Esophagus muscularis mucosa (tissue), 4 donors: Measurements from ENCODE around the gene BHLHE41. TPM values are rescaled to one million over a fixed set of nuclear protein-coding genes. Genes with fewer than 3 reads are reported as not detected.

Experiments used
- DNase-seq: peaks from one replicate; pipeline ENCODE4 v3.0.0-alpha.2; 2017; ENCODE audit errors: extremely low spot score
- H3K27ac ChIP-seq, 4 donors: fragments of 200-600 bp; sonication (generic); replicated peaks in 1 of 4; 1 replicate in 3 of 4; 2 replicates in 1 of 4; pipeline ENCODE4 v1.5.1; 2016 to 2019; ENCODE audit warnings: mild to moderate bottlenecking in 1 of 4
- H3K27me3 ChIP-seq, 4 donors: fragments of 200-600 bp; sonication (generic); one replicate each; pipeline versions ENCODE4 v1.5.1 to v1.6.0; 2016 to 2019
- H3K36me3 ChIP-seq, 4 donors: fragments of 200-600 bp; sonication (generic); one replicate each; pipeline ENCODE4 v1.5.1; 2016 to 2019
- H3K4me1 ChIP-seq, 4 donors: fragments of 200-600 bp; sonication (generic); one replicate each; pipeline ENCODE4 v1.5.1; 2016 to 2019
- H3K4me3 ChIP-seq, 4 donors: fragments of 200-600 bp; sonication (generic); 1 replicate in 2 of 4; 2 replicates in 2 of 4; pipeline ENCODE4 v1.5.1; 2016 to 2019; ENCODE audit warnings: mild to moderate bottlenecking in 4 of 4, moderate library complexity in 1 of 4
- H3K9me3 ChIP-seq, 4 donors: fragments of 200-600 bp; sonication (generic); 1 replicate in 3 of 4; 2 replicates in 1 of 4; pipeline ENCODE4 v1.5.1; 2016 to 2019
- EP300 ChIP-seq: sonication (generic); formaldehyde crosslinking; IDR thresholded peaks from one replicate; pipeline ENCODE4 v1.6.1; 2017; ENCODE audit warnings: antibody characterized with exemption
- POLR2A ChIP-seq: fragments of 450-650 bp; IDR thresholded peaks from one replicate; pipeline ENCODE4 v1.6.1; 2017; ENCODE audit warnings: antibody characterized with exemption, moderate library complexity, mild to moderate bottlenecking, low read depth
- POLR2AphosphoS5 ChIP-seq, 2 donors: sonication (generic); formaldehyde crosslinking; IDR thresholded peaks; one replicate each; pipeline ENCODE4 v1.6.1; 2017; ENCODE audit warnings: antibody characterized with exemption in 2 of 2
- WGBS: methylation state at CpG from one replicate; pipeline ENCODE4 v1.1.5; 2018; 5-methylcytosine and 5-hydroxymethylcytosine counted together
- intact Hi-C: fragments of 100-400 bp; cut with DNase I; formaldehyde crosslinking; loops from one replicate; pipeline ENCODE4 v1.15.1; 2023
- total RNA-seq, 4 donors: library from RNA; depleted of rRNA; stranded (reverse); fragments of >200 nt; gene quantifications; one replicate each; pipeline versions ENCODE4 v1.1.0 to v1.2.1, GENCODE V29; 2016
- TF ChIP-seq, protein P1 (sequence below), 3 experiments: fragments of 200-600 bp in 2 of 3; fragments of 450-650 bp in 1 of 3; sonication (generic) in 2 of 3; IDR thresholded peaks; one replicate each; pipeline ENCODE4 v1.5.1; 2017 to 2019; ENCODE audit warnings: antibody characterized with exemption in 3 of 3, mild to moderate bottlenecking in 2 of 3, moderate library complexity in 1 of 3

The BHLHE41 gene
- total RNA-seq, 4 donors from 2014 or later: 6.3 to 20.0 (median 14.8) TPM

DNA sequence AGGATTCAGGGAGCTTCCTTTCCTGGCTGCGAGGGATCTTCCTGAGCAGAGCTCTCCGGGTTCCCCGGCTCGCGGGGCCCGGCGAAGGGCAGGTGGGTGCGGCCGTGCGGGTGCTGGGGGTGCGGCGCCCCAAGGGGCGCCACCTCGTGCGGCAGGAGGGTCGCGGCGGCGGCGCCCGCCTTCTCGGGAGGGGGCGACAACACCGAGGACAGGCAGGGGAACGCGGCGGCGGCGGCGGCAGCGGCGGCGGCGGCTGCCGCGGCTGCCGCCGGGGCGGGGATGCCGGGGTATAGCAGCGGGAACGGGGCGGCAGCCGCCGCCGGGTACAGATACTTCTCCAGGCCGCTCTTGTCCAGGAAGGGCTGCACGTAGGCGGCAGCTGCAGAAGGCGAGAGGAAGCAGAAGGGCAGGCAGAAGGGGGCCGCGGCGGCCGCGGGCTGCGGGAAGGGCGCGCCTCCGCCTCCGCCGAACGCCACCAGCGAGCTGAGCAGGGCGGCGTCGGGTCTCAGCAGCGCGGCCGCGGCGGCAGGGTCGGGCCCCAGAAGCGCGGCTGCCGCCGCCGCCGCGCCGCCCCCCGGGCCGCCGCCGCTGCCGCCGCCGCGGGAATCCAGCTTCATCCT lies 2.7 kb downstream of the BHLHE41 start:
- DNase-seq: peak; percentile 86
- WGBS: 1% methylated on average over 10 of the region's 88 CpGs
- Histone ChIP-seq H3K4me3 (peak overlapping the region; percentile 69 to 75 (median 72)), H3K36me3 (no peaks in the 10 kb centered on the region), H3K9me3 (no peaks in the 10 kb centered on the region), H3K27ac (peak overlapping the region; percentile 96 to 97 (median 97)), H3K4me1 (peaks cover 26 to 70% (median 60%) of the 10 kb centered on the region in 4 donors), H3K27me3 (no peaks in the 10 kb centered on the region)
- intact Hi-C loops: loop anchor here (5.0 to 10.0 kb wide), 3 partner anchors 75 to 153 kb away; partner anchors contain the start of gene SSPN
- TF ChIP-seq, protein P1, sequence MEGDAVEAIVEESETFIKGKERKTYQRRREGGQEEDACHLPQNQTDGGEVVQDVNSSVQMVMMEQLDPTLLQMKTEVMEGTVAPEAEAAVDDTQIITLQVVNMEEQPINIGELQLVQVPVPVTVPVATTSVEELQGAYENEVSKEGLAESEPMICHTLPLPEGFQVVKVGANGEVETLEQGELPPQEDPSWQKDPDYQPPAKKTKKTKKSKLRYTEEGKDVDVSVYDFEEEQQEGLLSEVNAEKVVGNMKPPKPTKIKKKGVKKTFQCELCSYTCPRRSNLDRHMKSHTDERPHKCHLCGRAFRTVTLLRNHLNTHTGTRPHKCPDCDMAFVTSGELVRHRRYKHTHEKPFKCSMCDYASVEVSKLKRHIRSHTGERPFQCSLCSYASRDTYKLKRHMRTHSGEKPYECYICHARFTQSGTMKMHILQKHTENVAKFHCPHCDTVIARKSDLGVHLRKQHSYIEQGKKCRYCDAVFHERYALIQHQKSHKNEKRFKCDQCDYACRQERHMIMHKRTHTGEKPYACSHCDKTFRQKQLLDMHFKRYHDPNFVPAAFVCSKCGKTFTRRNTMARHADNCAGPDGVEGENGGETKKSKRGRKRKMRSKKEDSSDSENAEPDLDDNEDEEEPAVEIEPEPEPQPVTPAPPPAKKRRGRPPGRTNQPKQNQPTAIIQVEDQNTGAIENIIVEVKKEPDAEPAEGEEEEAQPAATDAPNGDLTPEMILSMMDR (IDR thresholded peaks at IDR 0.05): peak in 1 of 3 experiments; percentile 19
- TF ChIP-seq POLR2A (no peak), EP300 (no peak)

DNA sequence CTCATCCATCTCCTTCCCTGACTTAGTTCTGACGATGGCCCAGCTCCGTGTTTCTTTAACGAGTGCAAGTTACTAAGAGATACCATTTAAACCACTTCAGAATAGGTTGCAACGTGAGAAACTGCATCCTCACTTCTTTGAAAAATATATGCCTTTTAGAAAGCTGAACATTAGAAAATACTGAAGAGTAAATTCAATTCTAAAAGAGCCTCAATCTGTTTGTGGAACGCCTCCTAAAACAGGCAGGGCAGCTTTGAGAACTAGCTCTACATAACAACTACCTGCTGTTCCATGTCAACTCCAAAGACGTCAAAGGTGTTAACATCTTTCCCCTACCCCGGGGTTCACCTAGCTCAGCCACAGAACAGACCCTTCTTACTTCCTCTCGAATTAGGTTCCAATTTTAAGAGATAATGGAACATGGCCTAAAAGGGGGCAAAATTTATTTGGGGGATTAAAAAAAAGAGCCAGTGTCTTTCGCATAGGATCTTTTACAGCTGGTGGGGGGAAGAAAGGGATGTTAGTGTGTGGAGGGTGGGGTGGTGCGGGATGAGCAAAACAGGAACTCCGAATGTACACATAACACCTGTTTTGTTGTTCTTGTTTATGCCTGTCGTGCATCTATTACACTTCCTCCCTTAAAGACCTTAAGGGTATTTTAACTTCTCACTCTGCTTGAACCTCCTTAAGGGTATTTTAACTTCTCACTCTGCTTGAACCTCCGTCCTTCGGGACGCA lies 3.3 kb downstream of the BHLHE41 start:
- intact Hi-C loops: loop anchor here (5.0 to 10.0 kb wide), 3 partner anchors 76 to 153 kb away; partner anchors contain the start of gene SSPN
- 22% methylated on average over 15 of the region's 15 CpGs for WGBS
- no peaks in the 10 kb centered on the region for H3K9me3 ChIP-seq
- TF ChIP-seq POLR2AphosphoS5 (IDR thresholded peaks at IDR 0.05): peak in 1 of 2 donors; percentile 49
- TF ChIP-seq, protein P1 (IDR thresholded peaks at IDR 0.05): no peak
- peak; percentile 81 for DNase-seq
- peaks cover 28 to 70% (median 61%) of the 10 kb centered on the region in 4 donors for H3K4me1 ChIP-seq
- H3K36me3 ChIP-seq: no peaks in the 10 kb centered on the region
- peak overlapping the region; percentile 69 to 75 (median 72) for H3K4me3 ChIP-seq
- no peaks in the 10 kb centered on the region for H3K27me3 ChIP-seq
- peak overlapping the region; percentile 96 to 97 (median 97) for H3K27ac ChIP-seq

- Histone ChIP-seq H3K27ac (peak overlapping the region; percentile 96 to 97 (median 97)), H3K36me3 (no peaks in the 10 kb centered on the region), H3K27me3 (no peaks in the 10 kb centered on the region), H3K4me1 (peaks cover 29 to 71% (median 62%) of the 10 kb centered on the region in 4 donors), H3K4me3 (peak overlapping the region; percentile 69 to 75 (median 72)), H3K9me3 (no peaks in the 10 kb centered on the region)
- peak; percentile 12 for DNase-seq
- intact Hi-C loops: loop anchor here (5.0 to 10.0 kb wide), 3 partner anchors 77 to 154 kb away; partner anchors contain the start of gene SSPN
- TF ChIP-seq POLR2A (no peak), EP300 (no peak), POLR2AphosphoS5 (IDR thresholded peaks at IDR 0.05) (no peak)
- TF ChIP-seq, protein P1 (IDR thresholded peaks at IDR 0.05): no peak
- WGBS: 51% methylated on average over 4 of the region's 4 CpGs
Observed at GRCh38 chr12:26120561-26121274, 4.1 kb downstream of the BHLHE41 start.

DNA sequence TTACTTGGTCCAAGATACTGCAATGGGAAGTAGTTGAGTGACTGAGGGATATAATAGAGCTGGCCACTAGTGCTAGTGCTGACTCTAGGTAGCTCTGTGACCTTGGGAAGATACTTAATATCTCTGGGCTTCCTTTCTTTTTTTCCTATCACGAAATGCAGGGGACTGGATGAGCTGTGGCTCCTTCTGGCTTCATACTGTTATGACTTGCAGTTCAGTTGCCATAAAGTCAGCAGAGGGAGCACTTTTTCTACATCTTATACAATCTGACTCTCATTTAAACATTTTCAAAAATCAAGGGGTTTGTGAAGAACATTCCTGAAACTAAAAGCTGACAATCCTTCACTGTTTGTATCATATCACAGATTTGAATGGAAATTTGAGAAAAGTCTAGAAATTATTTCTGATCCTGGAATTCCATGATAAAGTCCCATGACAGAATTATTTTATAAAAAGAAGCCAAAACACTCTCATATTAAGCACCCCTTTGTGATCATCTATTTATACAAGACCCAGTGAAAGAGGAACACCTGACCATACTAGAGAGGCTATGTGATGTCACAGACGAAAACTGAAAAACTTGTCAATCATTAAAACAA lies 5.3 kb downstream of the BHLHE41 start:
- intact Hi-C loops: no loop called here
- Histone ChIP-seq H3K27ac (peak overlapping the region; percentile 96 to 97 (median 97)), H3K36me3 (no peaks in the 10 kb centered on the region), H3K4me3 (peak overlapping the region in 1 of 4 donors; percentile 7), H3K4me1 (peaks cover 36 to 77% (median 71%) of the 10 kb centered on the region in 4 donors), H3K9me3 (no peaks in the 10 kb centered on the region), H3K27me3 (no peaks in the 10 kb centered on the region)
- 17% methylated on average over 2 of the region's 2 CpGs for WGBS
- DNase-seq: no peak
- TF ChIP-seq, protein P1 (IDR thresholded peaks at IDR 0.05): peak; percentile 52 to 62 (median 54)
- no peak for TF ChIP-seq POLR2A
